Natural killer cell (primary cell): ENCODE results near the gene CMYA5. TPM values are rescaled to one million over a fixed set of nuclear protein-coding genes. Genes with fewer than 3 reads are reported as not detected.

Experiments
- ATAC-seq, 3 donors: fragments of 150-1000 bp in 2 of 3; fragments of 200-7000 bp in 1 of 3; cut with Tn5 transposase; 1 replicate in 1 of 3; 2 replicates in 2 of 3; pipeline ENCODE4 v1.10.0; 2021; ENCODE audit warnings: mild to moderate bottlenecking in 2 of 3, moderate library complexity in 2 of 3
- DNase-seq, 2 donors: peaks; one replicate each; pipeline versions ENCODE4 v3.0.0 to v3.0.0-alpha.2; 2013 to 2021; ENCODE audit warnings: mixed read lengths in 1 of 2
- H3K27ac ChIP-seq: one replicate; pipeline ENCODE4 v1.5.1; 2013; ENCODE audit warnings: mild to moderate bottlenecking, low read length
- H3K27me3 ChIP-seq: one replicate; pipeline ENCODE4 v1.6.1; 2013; ENCODE audit warnings: low read length; ENCODE audit not compliant: control insufficient read depth, insufficient read depth
- H3K36me3 ChIP-seq: one replicate; pipeline ENCODE4 v1.6.1; 2013; ENCODE audit warnings: low read length; ENCODE audit not compliant: control insufficient read depth, insufficient read depth
- H3K4me1 ChIP-seq: one replicate; pipeline ENCODE4 v1.6.1; 2013; ENCODE audit warnings: low read length; ENCODE audit not compliant: control insufficient read depth, insufficient read depth
- H3K4me3 ChIP-seq: one replicate; pipeline ENCODE4 v1.5.1; 2013; ENCODE audit warnings: low read length
- H3K9me3 ChIP-seq: one replicate; pipeline ENCODE4 v1.6.1; 2013; ENCODE audit warnings: low read length; ENCODE audit not compliant: control insufficient read depth, insufficient read depth
- H3K27ac Mint-ChIP-seq, 2 donors: one replicate each; pipeline ENCODE4 v1.8.0; 2022; ENCODE audit warnings: mild to moderate bottlenecking in 2 of 2, mixed read lengths in 2 of 2, moderate library complexity in 1 of 2
- H3K27me3 Mint-ChIP-seq, 2 donors: one replicate each; pipeline ENCODE4 v1.8.0; 2022; ENCODE audit warnings: low read depth in 2 of 2, mixed read lengths in 2 of 2
- H3K36me3 Mint-ChIP-seq: one replicate; pipeline ENCODE4 v1.8.0; 2022; ENCODE audit warnings: mixed read lengths
- H3K4me1 Mint-ChIP-seq, 2 donors: one replicate each; pipeline ENCODE4 v1.8.0; 2022; ENCODE audit warnings: mixed read lengths in 2 of 2
- H3K4me3 Mint-ChIP-seq: one replicate; pipeline ENCODE4 v1.8.0; 2022; ENCODE audit warnings: mild to moderate bottlenecking, moderate library complexity, mixed read lengths
- H3K9me3 Mint-ChIP-seq, 2 donors: one replicate each; pipeline ENCODE4 v1.8.0; 2022; ENCODE audit warnings: mixed read lengths in 2 of 2
- WGBS: methylation state at CpG from one replicate; pipeline ENCODE4 v1.1.7; 2013; ENCODE audit warnings: missing lambda C conversion rate; ENCODE audit not compliant: insufficient coverage; 5-methylcytosine and 5-hydroxymethylcytosine counted together
- intact Hi-C: fragments of 100-400 bp; cut with micrococcal nuclease; formaldehyde crosslinking; loops from one replicate; pipeline ENCODE4 v1.14.2; 2022
- total RNA-seq, 4 donors: library from RNA; stranded (reverse); fragments of 120-200 nt in 1 of 4; gene quantifications; one replicate each; pipeline versions ENCODE4 v1.2.3 to v1.2.4, GENCODE V29; 2013 to 2022
- TF ChIP-seq, protein P1 (sequence below): fragments of 200-600 bp; IDR thresholded peaks from one replicate; pipeline ENCODE4 v1.8.0; 2022; ENCODE audit warnings: antibody characterized with exemption

CMYA5 gene
- total RNA-seq, 3 donors from 2014 or later (not counting 1 experiment from before 2014, with no cell fraction given), result 0.53 to 0.93 (median 0.71) TPM

DNA sequence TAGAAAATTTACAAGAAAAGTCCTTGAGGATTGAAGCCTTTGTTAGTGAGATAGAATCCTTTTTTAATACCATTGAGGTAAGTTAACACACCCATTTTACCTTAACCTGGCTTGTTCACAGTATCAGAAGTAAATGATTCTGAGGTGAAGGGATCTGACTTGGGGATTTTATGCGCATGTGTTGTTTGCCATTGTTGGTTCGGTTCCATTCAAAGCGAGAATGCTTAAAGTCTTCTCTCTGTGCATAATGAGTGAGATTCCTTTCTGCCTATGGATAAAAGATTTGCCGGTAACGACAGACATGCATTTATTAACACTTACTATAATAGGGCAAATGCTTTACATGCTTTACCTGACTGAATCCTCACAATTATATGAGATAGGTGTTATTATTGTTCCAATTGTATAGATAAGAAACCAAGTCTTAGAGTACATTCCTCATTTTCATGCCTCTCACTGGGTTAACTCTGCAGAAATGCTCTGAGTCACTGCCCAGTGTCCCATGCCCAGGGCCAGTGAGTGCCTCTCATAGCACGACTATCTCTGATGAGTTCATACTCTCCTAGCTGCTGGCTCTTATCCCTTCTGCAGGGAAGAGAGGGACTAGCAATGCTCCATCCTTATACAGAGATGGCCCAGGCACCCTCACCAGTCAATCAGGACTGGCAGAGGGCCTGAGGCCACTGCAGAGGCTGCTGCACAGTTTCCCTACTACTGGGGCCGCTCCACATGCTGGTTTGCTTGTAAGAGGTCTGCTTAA, 54.4 kb downstream of the CMYA5 start:
- Histone ChIP-seq H3K9me3 (no peaks in the 10 kb centered on the region), H3K4me3 (no peak overlapping the region), H3K27me3 (no peaks in the 10 kb centered on the region), H3K27ac (no peak overlapping the region), H3K36me3 (no peaks in the 10 kb centered on the region), H3K4me1 (no peaks in the 10 kb centered on the region)
- no peak overlapping the region for H3K27ac Mint-ChIP-seq
- ATAC-seq (no peak), DNase-seq (no peak)
- TF ChIP-seq, protein P1, sequence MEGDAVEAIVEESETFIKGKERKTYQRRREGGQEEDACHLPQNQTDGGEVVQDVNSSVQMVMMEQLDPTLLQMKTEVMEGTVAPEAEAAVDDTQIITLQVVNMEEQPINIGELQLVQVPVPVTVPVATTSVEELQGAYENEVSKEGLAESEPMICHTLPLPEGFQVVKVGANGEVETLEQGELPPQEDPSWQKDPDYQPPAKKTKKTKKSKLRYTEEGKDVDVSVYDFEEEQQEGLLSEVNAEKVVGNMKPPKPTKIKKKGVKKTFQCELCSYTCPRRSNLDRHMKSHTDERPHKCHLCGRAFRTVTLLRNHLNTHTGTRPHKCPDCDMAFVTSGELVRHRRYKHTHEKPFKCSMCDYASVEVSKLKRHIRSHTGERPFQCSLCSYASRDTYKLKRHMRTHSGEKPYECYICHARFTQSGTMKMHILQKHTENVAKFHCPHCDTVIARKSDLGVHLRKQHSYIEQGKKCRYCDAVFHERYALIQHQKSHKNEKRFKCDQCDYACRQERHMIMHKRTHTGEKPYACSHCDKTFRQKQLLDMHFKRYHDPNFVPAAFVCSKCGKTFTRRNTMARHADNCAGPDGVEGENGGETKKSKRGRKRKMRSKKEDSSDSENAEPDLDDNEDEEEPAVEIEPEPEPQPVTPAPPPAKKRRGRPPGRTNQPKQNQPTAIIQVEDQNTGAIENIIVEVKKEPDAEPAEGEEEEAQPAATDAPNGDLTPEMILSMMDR, result no peak
- peaks cover 0 to 6% of the 10 kb centered on the region in 2 donors for H3K27me3 Mint-ChIP-seq
- H3K9me3 Mint-ChIP-seq, result no peaks in the 10 kb centered on the region
- H3K4me3 Mint-ChIP-seq, result no peak overlapping the region
- no peaks in the 10 kb centered on the region for H3K36me3 Mint-ChIP-seq
- 87% methylated on average over 5 of the region's 7 CpGs for WGBS
- intact Hi-C loops, result no loop called here
- no peaks in the 10 kb centered on the region for H3K4me1 Mint-ChIP-seq

DNA sequence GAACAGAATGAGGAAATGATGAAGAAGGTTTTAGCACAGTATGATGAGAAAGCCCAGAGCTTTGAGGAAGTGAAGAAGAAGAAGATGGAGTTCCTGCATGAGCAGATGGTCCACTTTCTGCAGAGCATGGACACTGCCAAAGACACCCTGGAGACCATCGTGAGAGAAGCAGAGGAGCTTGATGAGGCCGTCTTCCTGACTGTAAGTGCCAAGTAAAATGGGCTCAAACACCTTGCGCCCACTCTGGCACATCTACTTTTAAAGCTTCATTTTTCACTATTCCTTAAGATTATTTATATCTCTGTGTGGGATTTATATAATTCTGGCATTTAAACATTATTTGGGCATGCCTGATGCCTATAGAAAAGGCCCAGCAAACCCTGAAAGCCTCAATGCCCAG, 55.6 kb downstream of the CMYA5 start:
- no peak for DNase-seq
- TF ChIP-seq, protein P1, result no peak
- Histone ChIP-seq H3K27me3 (no peaks in the 10 kb centered on the region), H3K36me3 (no peaks in the 10 kb centered on the region), H3K9me3 (no peaks in the 10 kb centered on the region), H3K27ac (no peak overlapping the region), H3K4me1 (no peaks in the 10 kb centered on the region), H3K4me3 (no peak overlapping the region)
- Mint-ChIP-seq H3K4me3 (no peak overlapping the region), H3K9me3 (no peaks in the 10 kb centered on the region), H3K27ac (no peak overlapping the region), H3K27me3 (peaks cover 0 to 6% of the 10 kb centered on the region in 2 donors), H3K4me1 (no peaks in the 10 kb centered on the region), H3K36me3 (no peaks in the 10 kb centered on the region)
- ATAC-seq, result no peak
- 96% methylated on average over 2 of the region's 3 CpGs for WGBS
- intact Hi-C loops, result no loop called here

DNA sequence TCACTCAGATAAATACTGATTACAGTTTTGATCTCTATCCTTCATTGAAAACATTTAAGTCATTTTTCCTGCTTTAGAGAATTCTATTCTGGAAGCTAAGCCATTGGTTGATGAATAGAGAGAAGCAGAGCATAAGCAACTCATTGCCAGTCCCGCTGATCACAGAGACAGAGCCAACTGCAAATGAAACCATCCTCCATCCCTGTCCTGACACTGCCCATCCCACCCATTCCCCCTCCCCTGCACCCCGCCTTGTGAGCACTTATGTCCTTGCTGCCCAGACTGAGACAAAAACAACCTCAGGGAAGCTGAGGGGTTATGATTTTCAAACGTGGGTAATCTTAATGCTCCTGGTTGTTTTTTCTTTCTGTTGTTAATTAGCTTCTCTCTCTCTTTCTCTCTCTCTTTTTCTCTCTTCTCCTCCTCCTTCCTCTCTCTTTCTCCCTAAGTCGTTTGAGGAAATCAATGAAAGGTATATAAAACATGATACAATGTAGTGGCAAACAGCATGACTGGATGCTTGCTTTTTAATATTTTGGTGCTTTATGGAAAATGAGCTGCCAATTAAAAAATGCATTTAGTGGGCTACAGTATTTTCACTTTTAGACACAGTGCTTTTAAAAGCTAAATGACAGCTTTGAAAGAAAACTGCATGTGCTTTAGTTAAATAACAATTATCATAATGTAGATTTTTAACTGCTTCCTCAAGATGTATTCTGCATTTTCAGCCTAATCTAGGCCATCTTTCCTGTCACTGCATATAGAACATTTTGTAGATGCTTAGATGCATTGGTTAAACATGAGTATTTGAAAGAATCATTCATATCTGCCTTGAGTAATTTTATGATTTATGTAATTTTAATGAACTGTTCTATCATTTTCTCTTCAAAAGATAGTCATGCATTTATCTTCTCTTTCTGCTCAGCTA, 57.3 kb downstream of the CMYA5 start:
- TF ChIP-seq, protein P1, result no peak
- Mint-ChIP-seq H3K4me3 (no peak overlapping the region), H3K27me3 (peaks cover 4 to 6% of the 10 kb centered on the region in 2 donors), H3K4me1 (no peaks in the 10 kb centered on the region), H3K27ac (no peak overlapping the region), H3K9me3 (no peaks in the 10 kb centered on the region), H3K36me3 (no peaks in the 10 kb centered on the region)
- Histone ChIP-seq H3K27ac (no peak overlapping the region), H3K4me1 (no peaks in the 10 kb centered on the region), H3K4me3 (no peak overlapping the region), H3K36me3 (no peaks in the 10 kb centered on the region), H3K27me3 (no peaks in the 10 kb centered on the region), H3K9me3 (no peaks in the 10 kb centered on the region)
- intact Hi-C loops, result no loop called here
- DNase-seq (no peak), ATAC-seq (no peak)
- WGBS, result 92% methylated on average over 2 of the region's 4 CpGs
